RCC 7860 (cell line): ENCODE results near the gene ZNF619.
"Not testable (repeated sequence)": the region's sequence is repeated elsewhere in the genome, so short reads cannot be mapped to it uniquely, and the experiment has no call there.

Experiments used
- DNase-seq: peaks from one replicate; pipeline ENCODE4 v3.0.0-alpha.2; 2015; ENCODE audit warnings: low spot score
- FAIRE-seq: peaks from 2 replicates; lab custom pipeline; 2012; peaks lifted over from hg19 to GRCh38; lab: Jason Lieb, UNC

Gene ZNF619

DNA sequence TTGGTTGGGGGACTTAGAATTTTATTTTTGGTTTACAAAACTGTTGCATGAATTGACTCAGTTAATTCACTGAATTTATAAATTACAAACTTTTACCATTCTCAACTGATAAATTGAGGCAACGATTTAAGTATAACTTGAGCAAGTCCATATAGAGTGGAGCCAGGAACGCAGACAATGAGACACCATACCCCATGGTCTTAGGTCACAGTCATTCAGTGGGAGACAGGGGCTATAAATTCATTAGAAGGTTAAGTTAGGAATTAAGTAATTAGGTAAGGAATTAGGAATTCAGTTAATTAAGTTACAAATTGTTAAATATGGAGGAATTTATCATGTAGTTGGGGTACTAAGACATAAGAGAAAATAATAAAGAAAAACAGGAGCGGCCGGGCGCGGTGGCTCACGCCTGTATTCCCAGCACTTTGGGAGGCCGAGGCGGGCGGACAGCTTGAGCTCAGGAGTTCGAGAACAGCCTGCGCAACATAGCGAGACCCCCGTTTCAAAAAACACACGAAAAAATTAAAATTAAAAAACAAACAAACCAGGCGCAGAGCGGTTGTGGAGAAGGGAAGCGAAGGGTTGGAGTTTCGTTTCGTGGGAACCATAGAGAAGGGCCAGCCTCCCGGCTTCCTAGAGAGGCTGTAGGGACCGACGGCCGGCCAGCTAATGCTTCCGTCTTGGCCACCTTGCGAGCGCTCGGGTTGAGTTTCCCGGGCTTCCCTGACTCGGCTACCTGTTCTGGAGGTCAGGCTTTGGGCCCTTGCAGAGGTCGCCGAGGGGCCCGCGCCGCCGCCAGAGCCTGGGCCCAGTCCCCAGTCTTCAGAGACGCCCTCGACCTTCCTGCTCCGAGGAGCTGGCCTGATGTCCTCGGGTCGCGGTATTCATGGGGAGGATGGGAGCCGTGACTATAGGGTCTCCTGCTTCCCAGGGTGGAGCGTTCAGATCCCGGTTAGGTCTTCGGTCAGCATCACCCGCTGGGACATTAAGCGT lies at the start of gene ZNF619:
Gene ZNF619, plus strand, starts transcription at position 645 of the 993 bp plus-strand sequence. CDS start 858 bp downstream, outside the sequence.
- DNase-seq, result peak; percentile 33
- no peak for FAIRE-seq

DNA sequence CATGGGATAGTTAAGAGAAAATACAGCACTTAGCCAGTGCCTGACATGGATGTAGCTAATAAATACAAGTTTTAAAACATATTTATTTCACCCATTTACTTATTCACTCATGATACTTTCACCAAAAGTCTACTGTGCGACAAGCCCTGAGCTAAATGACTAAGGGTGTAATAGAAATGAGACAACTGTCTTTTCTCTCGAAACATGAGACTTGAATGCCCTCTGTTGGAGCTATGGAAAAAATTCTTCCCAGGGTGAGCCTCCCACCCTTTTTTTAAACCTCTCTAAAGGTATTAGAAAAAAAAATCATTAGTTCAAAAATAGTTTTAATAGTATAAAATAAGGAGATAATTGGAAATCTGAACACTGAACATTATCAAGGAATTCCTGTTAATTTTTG lies 44.1 kb upstream of the ZNF619 start:
- DNase-seq (no peak), FAIRE-seq (no peak)

DNA sequence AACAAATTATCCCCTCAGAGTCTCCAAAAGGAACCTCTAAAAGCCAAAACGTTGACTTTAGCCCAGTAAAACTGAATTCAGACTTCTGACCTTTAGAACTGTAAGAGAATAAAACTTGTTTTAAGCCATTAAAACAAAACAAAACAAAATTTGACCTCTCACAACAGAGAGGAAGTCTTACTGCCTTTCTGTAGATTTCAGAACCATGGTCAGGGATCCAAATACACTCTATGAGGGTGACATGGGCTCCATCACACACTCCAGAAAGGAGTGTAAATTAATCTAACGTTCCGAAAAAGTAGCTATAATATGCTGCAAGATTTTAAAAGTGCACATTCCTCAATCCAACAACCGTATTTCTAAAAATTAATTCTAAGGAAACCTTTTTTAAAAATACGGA lies 39.0 kb upstream of the ZNF619 start:
- DNase-seq (no peak), FAIRE-seq (no peak)

DNA sequence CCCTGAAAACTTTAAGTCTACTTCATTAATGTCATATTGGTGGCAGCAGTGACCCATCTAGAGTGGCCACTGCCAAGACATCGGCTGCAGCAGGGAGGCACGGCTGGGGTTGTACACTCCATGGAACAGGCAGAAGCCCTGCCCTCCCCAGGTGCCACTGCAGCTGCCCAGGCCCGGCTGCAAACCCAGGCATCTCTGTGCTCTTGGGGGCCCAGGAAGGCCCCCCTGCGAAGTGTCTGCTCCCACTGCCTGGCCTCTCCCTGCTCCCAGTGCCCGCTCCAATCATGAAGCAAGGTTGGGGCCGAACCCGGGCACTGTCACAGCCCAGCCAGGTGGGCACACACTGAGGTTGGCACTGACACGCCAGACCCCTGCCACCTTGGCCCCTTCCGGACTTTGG lies 31.9 kb upstream of the ZNF619 start:
- no peak for FAIRE-seq
- no peak for DNase-seq

DNA sequence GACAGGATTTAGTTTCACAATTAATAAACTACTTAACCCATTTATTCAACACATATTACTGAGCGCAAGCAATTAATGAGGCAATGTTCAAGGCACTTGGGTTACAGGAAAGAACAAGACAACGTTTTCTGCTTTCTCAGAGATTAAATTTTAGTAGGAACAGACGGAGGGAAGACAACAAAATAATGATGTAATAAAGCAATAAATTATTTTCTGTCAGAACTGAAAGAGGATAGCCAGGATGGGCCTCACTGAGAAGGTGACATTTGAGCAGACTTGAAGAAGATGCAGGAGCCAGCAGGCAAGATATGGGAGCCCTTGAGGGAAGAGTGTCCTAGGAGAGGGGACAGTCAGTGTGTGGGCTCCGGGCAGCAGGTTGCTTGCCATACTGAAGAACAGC lies 31.0 kb upstream of the ZNF619 start:
- FAIRE-seq, result no peak
- DNase-seq, result no peak

DNA sequence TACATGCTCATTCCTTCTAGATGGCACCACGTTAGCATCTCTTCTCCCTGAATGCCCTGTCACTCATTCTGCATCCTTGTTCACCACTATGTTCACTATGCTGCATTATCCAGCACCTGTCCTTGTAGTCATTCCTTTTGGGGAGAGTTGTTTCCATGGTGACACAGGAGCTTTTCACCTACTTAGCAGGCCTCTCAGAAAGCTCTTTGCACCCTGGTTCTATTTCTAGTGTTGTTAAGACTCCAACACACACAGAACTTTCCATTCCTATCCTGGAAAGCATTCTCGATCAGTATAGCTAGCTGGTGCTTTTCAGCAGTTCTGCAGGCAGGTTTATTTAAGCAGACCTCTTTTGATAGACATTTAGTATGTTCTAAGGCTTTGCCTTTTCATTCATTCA lies 26.5 kb upstream of the ZNF619 start:
- no peak for FAIRE-seq
- no peak for DNase-seq

DNA sequence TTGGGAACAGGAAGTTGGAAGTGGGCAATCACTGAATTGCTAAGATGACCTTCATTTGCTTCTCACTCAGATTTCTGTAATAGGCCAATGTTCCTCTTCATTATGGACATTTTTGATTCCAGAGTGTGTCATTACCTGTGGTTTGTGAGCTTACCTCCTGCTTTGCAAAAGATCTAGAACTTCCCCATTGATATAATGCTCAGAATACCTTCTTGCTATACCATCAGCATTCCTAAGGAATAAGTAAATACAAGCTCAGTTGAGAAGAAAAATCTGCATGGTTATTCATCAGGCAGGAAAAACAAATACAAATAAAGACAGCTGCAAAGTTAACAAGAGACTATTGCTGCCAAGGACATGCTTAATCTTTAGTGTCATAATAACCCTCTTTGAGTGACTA lies 25.4 kb upstream of the ZNF619 start:
- FAIRE-seq (no peak), DNase-seq (no peak)

DNA sequence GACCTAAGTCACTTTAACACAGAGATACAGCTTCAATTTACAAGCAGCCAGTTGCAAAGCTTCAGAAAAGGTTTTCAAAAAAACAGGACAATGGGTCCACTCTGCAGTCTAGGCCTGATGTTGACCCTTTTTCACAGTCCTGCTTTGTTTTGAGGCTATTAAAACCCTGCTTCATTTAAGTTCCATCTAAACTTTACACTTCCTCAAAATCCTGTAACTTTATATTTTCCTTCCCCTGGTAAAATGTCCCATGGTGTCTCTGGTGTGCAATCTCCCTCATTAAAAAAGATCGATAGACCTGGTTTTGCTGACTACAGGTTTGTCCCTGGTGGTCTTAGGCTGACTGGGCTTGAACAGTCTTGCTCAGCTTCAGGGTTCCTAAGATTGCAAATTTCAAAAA lies 24.9 kb upstream of the ZNF619 start:
- DNase-seq (no peak), FAIRE-seq (no peak)

DNA sequence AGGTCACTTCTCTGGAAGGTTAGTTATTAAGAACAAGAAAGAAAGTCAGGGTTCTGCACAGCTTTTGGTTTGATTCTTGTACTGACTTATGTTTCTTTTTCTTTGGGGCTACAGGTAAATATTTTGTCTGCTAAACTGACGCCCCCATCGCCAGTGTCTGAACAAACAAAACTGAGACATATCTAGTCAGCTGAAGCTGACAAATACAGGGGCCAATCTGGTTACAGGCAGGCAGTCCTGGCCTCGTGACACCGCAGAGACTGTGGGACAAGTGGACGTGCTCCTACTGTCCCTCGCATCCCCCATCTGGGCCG lies 24.4 kb upstream of the ZNF619 start:
- DNase-seq, result no peak
- FAIRE-seq, result no peak

DNA sequence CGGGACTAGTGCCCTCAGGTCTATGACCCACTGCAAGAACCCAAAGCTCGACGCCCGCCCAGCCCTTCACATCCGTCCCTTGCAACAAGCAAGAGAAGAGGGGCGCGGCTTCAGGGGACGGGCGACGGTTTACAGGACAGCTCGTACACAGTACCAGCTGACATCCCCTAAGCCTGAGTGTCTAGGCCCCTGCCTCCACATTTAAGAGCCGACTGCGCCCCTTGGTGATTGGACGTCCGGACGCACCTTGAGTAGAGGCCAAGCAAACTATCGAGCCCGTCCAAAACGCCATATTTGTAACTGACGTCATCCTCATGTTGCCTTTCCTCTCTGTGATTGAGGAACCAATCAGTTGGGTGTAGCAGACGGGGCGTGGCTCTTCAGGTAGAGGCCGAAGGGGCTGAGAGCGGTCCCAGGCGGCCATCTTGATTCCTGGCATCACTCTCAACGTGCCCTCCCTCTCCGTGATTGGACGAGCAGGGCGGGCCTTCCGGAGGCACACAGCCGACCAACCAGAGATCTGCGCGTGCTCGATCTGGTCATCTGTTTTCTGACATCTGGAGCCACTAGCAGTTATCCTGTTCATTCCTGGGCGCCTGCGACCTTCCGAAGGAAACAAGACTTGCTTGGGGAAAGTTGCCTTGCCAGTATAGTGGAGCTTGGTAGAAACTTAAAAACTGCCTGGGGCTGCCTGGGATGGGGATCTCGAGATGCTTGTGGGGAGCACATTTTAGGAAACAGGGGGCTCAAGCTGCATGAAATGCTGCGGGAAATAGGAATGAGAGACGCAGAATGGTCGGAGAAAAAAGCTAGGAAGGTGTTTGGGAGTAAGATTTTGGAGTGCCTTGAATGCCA lies 23.8 kb upstream of the ZNF619 start:
- peak; percentile 90 for DNase-seq
- FAIRE-seq, result peak; percentile 90

DNA sequence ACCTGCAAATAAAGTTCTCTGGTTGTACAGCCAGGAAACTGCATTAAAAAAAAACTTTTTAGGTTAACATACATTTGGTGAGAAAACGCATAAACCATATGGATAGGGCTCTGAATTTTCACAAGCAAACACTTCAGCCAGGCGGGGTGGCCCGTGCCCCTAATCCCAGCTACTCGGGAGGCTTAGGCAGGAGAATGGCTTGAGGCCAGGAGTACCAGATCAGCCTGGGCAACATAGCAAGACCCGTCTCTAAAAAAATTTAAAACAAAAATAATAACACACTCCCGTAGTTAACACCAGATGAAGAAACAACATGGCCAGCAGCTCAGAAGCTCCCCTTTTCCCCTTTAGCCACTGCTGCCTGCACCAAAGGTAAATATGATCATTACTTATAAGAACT lies 23.0 kb upstream of the ZNF619 start:
- no peak for DNase-seq
- FAIRE-seq, result no peak

DNA sequence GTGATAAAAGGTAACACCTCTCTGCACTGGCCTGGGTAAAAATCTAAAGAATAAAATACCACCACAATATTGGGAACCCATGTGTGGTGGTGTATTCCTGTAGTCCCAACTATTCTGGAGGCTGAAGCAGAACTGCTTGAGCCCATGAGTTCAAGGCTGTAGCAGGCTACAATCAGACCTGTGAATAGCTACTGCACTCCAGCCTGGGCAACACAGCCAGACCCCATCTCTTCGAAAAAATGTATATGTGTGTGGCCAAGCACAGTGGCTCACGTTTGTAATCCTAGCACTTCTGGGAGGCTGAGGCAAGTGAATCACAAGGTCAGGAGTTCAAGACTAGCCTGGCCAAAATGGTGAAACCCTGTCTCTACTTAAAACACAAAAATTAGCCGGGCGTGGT lies 21.6 kb upstream of the ZNF619 start:
- DNase-seq (no peak), FAIRE-seq (no peak)

DNA sequence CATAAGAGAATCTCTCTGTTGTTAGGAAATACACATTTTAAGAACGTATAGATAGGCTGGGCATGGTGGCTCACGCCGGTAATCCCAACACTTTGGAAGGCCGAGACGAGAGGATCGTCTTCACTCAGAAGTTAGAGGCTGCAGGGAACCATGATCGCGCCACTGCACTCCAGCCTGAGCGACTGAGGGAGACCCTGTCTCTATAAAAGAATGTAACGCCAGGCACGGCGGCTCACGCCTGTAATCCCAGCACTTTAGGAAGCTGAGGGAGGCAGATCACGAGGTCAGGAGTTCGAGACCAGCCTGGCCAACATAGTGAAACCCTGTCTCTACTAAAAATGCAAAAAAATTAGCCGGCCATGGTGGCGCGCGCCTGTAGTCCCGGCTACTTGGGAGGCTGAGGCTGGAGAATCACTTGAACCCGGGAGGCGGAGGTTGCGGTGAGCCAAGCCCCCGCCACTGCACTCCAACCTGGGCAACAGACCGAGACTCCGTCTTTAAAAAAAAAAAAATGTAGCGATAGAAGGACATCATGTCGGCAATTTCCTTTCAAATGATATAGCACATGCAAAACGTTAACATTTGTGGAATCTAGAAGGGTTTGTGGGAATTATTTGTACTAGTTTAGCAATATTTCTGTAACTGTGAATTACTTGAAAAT lies 20.5 kb upstream of the ZNF619 start:
- no peak for FAIRE-seq

DNA sequence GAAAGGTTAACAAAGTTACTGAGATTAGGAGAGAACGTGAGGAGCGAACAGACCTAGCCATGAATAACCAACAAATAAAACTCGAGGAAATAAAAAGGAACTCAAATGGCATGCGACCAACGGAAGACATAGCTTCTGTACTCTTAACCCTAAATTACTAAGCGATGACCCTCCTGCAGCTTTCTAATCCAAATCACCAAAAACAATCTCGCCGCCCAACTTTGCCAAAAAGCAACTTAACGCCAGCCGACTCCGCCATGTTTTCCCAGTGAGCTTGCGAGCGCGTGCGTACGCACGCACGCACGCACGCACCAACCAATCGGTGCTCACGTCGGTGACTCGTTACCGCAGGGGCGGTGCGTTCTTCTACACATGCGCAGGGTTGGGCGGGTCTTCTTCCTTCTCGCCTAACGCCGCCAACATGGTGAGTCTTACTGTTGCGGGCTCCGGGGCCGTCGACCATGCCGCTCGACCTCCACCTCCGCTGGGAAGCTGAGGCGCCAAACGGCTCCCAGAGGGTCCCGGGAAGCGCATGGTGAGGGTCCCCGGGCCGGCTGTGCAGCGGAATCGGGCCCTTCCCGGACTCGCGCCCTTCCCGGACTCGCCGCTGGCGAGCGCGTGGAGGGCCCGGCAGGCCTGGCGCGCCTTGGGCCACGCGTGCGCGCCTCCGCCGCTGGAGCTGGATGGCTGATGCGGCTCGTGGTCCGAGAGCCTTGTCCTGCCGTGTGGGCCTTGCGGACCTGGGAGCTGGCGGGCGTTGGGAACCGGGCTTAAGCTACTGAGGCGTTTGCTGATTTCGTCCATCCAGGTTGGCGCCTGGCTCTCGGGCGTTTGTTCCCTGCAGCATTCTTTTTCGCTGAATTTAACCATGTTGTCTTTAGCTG lies 19.7 kb upstream of the ZNF619 start, which contains the start of gene RPL14:
Gene RPL14, plus strand, starts transcription at position 400 of the 884 bp plus-strand sequence. Its CDS starts 133 bp downstream, at position 533.
- FAIRE-seq (peak; percentile 27), DNase-seq (peak; percentile 82)

More for the DNA sequence above, 20.5 kb upstream of the ZNF619 start:
- DNase-seq, result no peak

DNA sequence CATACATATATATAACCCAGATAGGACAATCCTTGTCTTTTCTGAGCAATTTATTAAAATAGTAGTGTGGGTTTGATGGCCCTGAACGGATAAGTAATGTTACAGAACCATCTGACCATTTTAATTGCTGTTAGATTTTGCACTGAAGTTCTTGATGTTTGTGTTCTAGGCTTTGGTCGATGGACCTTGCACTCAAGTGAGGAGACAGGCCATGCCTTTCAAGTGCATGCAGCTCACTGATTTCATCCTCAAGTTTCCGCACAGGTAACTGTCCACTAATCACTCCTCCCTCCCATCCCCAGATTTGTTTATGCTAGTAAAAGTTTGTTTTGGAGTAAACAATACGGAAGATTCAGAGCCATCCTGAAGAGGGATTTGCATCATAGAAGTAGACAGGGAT lies 18.4 kb upstream of the ZNF619 start:
- no peak for DNase-seq
- FAIRE-seq, result no peak

DNA sequence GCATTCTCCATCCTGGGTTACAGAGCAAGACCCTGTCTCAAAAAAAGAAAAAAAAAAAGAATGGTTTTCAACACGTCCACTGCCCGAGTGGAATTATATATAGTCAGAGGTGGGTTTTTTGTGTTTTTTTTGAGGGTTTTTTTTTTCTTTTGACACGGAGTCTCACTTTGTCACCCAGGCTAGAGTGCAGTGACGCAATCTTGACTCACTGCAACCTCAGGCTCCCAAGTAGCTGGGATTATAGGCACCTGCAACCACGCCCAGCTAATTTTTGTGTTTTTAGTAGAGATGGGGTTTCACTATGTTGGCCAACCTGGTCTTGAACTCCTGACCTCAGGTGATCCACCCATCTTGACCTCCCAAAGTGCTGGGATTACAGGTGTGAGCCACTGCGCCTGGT lies 16.4 kb upstream of the ZNF619 start:
- FAIRE-seq, DNase-seq: not testable (repeated sequence)

DNA sequence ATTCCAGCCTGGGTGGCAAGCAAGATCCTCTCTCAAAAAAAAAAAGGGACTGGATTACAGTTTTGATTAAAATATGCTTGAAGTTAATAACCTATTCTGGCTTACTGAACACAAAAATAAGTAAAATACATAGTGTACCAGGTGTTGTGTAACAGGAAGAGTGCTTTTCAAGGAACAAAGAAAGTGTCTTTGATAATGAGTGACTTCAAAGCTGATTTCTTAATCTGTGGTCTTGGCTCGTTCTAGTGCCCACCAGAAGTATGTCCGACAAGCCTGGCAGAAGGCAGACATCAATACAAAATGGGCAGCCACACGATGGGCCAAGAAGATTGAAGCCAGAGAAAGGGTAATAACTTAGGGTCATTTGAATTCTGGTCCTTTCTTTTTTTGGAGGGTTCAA lies 15.8 kb upstream of the ZNF619 start:
- no peak for FAIRE-seq
- no peak for DNase-seq

DNA sequence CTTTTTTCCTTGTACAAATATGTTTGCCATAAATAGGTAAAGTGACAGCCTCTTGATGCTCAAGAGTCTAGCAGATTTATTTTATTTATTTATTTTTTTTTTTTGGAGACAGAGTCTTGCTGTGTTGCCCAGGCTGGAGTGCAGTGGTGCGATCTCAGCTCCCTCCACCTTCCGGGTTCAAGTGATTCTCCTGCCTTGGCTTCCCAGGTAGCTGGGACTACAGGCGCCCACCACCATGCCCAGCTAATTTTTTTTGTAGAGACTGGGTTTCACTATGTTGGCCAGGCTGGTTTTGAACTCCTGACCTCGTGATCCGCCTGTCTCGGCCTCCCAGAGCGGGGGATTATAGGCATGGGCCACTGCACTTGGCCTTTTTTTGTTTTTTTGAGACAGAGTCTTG lies 14.1 kb upstream of the ZNF619 start:
- not testable (repeated sequence) for FAIRE-seq

DNA sequence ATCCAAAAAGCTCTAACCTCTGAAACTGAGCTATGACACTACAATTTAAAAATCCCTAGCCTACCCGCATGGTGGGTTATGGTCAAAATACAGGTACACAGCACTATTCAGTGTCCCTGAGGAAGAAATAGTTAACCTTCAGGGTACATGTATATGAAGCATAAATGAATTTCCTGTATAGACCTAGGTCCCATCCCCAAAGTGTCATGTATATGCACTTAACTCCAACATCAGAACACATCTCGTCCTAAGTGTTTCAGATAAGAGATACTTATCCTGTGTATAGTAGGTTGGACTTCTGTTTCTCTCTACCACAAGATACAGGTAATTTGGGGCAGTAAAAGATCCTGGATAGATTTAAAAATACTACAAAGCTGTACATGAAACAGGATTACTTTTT lies 13.3 kb upstream of the ZNF619 start:
- DNase-seq, result no peak
- no peak for FAIRE-seq

More for the DNA sequence above, 14.1 kb upstream of the ZNF619 start:
- not testable (repeated sequence) for DNase-seq
